ENCODE measurements around the gene SIRPA. TPM values are rescaled to one million over a fixed set of nuclear protein-coding genes. Genes with fewer than 3 reads are reported as not detected.

The SIRPA gene
- total and polyA plus RNA-seq, 2 of the 8 experiments (the other 6 are each of a cell fraction or from before 2014, with no cell fraction given) = 3.9 to 4.3 TPM

DNA sequence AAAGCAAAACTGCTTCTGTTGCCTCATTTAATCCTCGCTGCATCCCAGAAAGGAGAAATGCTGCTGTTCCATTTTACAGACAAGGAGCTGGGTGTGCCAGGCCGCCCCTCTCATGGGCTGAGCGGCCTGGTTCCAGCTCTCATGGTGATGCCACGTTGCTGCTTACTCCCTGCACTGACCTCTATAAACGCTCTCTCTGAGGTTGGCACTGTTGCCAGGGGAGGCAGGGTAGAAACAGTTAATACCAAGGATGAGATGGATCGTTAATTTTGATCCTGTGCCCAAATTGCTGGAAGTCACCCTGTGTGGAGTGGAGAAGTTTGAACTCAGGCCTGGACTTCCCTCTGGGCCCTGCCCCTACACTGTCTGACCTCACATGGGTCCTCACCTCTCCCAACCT, 25.6 kb downstream of the SIRPA start (continued):
- TF ChIP-seq CHD1 (IDR thresholded peaks at IDR 0.05; ENCODE audit: low read depth, low read length) (no peak), ASH2L (IDR thresholded peaks at IDR 0.05; ENCODE audit: low read length) (no peak), CBX5 (IDR thresholded peaks at IDR 0.05; ENCODE audit: low read depth, low read length) (no peak)
